ENCODE measurements around the gene TRABD2B.

Gene TRABD2B

DNA sequence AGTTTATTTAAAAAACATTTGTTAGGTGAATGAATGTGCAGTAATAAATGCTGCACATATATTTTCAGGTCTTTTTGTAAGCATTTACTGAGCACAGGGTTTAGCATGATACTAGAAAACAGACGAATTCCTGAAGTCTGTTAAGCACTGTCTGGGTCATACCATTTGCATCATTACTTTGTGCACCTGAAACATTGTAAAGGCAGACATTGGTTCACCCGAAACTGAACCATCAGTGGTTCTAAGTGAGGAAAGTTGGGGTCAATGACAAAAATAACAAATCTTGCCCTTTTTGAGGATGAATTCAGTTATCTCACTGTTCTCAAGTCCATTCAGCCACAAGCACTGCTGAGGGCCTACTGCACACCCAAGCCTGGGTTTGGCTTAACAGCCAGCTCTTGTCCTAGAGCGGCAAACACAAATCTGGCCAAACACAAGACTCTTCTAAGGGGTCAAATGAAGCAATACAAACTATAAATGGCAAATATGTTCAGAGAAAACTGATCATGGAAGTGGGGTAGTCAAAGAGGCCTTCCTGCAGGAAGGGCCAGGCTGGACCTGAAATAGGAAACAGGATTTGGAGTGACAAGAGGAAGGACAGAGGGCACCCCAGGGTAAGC lies 21.8 kb downstream of the TRABD2B start:
- CTCF ChIA-PET = no interaction called here
- TF ChIP-seq, protein P1, sequence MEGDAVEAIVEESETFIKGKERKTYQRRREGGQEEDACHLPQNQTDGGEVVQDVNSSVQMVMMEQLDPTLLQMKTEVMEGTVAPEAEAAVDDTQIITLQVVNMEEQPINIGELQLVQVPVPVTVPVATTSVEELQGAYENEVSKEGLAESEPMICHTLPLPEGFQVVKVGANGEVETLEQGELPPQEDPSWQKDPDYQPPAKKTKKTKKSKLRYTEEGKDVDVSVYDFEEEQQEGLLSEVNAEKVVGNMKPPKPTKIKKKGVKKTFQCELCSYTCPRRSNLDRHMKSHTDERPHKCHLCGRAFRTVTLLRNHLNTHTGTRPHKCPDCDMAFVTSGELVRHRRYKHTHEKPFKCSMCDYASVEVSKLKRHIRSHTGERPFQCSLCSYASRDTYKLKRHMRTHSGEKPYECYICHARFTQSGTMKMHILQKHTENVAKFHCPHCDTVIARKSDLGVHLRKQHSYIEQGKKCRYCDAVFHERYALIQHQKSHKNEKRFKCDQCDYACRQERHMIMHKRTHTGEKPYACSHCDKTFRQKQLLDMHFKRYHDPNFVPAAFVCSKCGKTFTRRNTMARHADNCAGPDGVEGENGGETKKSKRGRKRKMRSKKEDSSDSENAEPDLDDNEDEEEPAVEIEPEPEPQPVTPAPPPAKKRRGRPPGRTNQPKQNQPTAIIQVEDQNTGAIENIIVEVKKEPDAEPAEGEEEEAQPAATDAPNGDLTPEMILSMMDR (IDR thresholded peaks at IDR 0.05; ENCODE audit: control extremely low read depth, extremely low read depth, low read depth, missing control alignments) = no peak
- no peak for DNase-seq (ENCODE audit: extremely low spot score)
- POLR2A ChIA-PET = no interaction called here

DNA sequence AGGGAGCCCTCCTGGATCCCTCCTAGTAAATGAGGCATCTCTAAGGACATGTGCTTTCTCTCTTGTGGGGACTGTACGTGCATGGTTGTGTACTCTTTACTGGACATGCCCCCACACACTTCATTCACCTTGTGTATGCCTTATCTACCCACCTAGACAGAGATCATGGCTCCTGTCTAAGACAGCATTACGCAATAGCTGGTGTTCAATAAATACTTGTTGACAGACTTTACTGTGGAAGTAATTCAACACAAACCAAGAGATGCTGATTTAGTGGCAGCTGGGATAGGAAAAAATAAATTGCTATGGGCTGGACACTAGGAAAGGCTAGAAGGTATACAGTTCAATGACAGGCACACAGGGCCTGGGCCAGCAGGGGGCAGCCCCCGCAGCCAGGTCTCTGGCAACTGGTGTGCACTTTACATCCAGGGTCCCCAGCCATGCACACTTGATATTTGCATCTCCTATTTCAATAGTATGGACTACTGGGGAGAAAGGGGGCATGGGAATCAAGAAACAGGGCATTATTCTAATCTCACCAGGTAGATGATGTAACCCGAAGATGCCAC lies 24.2 kb downstream of the TRABD2B start:
- ChIA-PET CTCF (no interaction called here), POLR2A (no interaction called here)
- TF ChIP-seq, protein P1 (IDR thresholded peaks at IDR 0.05; ENCODE audit: control extremely low read depth, extremely low read depth, low read depth, missing control alignments) = no peak
- DNase-seq (ENCODE audit: extremely low spot score) = no peak

DNA sequence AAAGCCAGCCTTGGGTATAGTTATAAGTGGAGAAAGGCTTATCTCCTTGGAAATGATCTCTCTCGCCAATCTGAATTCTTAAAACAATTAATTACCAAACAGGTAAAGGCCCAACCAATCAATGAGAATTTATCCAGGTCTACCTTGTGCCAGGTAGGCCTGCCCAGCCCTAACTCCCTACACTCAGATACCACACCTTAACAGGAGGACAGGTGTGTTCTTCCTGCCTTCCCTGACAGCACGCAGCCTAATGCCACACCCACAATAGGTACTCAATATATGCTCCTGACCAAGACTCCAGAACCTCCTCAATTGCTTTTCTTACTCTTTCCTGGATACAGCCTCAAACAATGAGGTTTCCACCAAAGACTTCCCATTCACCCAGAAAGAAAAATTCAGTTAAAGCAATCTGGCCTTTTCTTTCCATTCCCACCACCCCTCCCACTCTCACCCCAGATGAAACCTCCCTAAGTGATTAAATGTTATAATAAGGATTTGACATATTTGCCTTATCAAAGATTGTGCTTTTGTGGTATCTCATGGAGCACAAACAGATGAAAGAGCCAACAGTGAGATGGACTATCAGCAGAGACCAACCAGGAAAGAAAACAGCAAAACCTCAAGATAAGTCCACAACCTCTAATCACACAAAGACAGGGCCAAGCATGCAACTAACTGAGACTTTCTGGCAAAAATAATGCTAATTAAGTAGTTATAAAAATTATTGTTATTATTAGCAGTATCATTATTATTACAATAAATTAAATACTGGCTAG lies 25.6 kb downstream of the TRABD2B start:
- POLR2A ChIA-PET = no interaction called here
- CTCF ChIA-PET = no interaction called here
- no peak for DNase-seq (ENCODE audit: extremely low spot score)
- TF ChIP-seq, protein P1 (IDR thresholded peaks at IDR 0.05; ENCODE audit: control extremely low read depth, extremely low read depth, low read depth, missing control alignments) = no peak

DNA sequence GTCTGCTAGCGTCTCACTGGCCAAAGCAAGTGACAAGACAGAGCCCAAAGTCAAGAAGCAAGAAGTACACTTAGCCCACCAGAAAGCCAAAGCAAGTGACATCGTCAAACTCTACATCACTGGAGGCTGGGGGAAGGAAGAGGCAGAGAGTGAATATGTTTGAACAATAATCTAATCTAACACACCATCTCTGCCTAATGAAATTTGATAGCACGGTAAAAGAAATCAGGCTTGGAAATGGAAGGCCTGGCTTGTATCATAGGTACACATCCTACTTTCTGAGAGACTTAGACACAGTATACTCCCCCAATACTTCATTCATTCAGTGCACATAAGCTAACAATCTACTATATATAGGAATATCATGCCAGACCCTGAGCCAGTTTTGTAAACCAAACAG lies 26.3 kb downstream of the TRABD2B start:
- ChIA-PET CTCF (no interaction called here), POLR2A (no interaction called here)
- DNase-seq (ENCODE audit: extremely low spot score) = no peak
- TF ChIP-seq, protein P1 (IDR thresholded peaks at IDR 0.05; ENCODE audit: control extremely low read depth, extremely low read depth, low read depth, missing control alignments) = no peak

DNA sequence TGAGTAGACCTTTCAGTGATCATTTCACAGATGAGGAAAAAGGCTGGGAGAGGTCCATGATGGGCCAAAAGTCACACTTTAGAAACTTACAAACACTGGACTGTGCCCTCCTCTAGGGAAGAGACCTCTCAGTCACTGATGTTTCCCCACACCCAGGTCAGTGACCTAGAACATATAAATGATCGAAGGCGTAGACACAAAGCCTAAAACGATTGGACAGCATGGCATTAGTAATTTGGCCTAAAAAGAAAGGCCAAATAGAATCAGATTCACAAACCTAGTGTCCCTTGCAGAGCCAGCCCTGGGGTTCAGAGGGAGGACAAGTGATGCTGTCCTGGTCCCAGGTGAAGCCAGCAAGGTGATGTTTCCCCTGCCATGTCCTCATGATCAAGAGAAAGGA lies 27.7 kb downstream of the TRABD2B start:
- ChIA-PET POLR2A (no interaction called here), CTCF (interaction anchor here (1.3 kb wide), 1 partner anchor 18 kb away, joined by 3 read pairs; no protein-coding TSS in a partner anchor)
- no peak for DNase-seq (ENCODE audit: extremely low spot score)
- TF ChIP-seq, protein P1 (IDR thresholded peaks at IDR 0.05; ENCODE audit: control extremely low read depth, extremely low read depth, low read depth, missing control alignments) = no peak

DNA sequence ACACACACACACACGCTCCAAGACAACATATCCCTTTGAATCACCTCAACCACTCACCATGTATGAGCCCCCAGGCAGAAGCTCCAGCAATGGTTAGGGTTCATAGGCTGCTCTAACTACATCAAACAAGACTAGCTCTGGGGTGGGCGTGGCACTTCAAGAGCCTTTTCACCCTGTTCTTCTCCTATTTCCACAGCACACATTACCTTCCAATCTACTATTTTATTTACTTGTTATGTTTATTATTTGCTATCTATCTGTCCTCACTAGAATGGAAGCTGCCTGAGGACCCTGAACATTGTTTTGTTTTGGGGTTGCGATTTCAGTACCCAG lies 28.7 kb downstream of the TRABD2B start:
- ChIA-PET POLR2A (no interaction called here), CTCF (interaction anchor here (1.3 to 1.9 kb wide), 2 partner anchors 19 to 29 kb away, joined by 3 to 5 read pairs; partner anchors contain the start of gene TRABD2B)
- TF ChIP-seq, protein P1 (IDR thresholded peaks at IDR 0.05; ENCODE audit: control extremely low read depth, extremely low read depth, low read depth, missing control alignments) = no peak
- DNase-seq (ENCODE audit: extremely low spot score) = no peak

Measured in GM10248 (cell line).